GM23248 (cell line): ENCODE results near the gene KRT8. TPM values are rescaled to one million over a fixed set of nuclear protein-coding genes. Genes with fewer than 3 reads are reported as not detected.

ENCODE experiments used
- DNase-seq: peaks from one replicate; pipeline ENCODE4 v3.0.0-alpha.2; 2015
- H2AFZ ChIP-seq: fragments of 200-600 bp; sonication (generic); 2 replicates; pipeline ENCODE4 v1.6.1; 2016; ENCODE audit warnings: antibody characterized with exemption
- H3F3A ChIP-seq: fragments of 200-600 bp; sonication (generic); 2 replicates; pipeline ENCODE4 v1.6.1; 2016; ENCODE audit warnings: mild to moderate bottlenecking, antibody characterized with exemption, mixed run types; ENCODE audit not compliant: insufficient read depth
- H3K27ac ChIP-seq: fragments of 200-600 bp; sonication (generic); 2 replicates; pipeline ENCODE4 v1.5.1; 2016; ENCODE audit warnings: mild to moderate bottlenecking
- H3K27me3 ChIP-seq: fragments of 200-600 bp; sonication (generic); replicated peaks from 2 replicates; pipeline ENCODE4 v1.6.1; 2016; ENCODE audit warnings: mild to moderate bottlenecking; ENCODE audit not compliant: insufficient read depth
- H3K36me3 ChIP-seq: fragments of 200-600 bp; sonication (generic); 2 replicates; pipeline ENCODE4 v1.6.1; 2016; ENCODE audit warnings: low read depth, mild to moderate bottlenecking
- H3K4me1 ChIP-seq: fragments of 200-600 bp; sonication (generic); 2 replicates; pipeline ENCODE4 v1.6.1; 2016; ENCODE audit warnings: mild to moderate bottlenecking; ENCODE audit not compliant: insufficient read depth
- H3K4me2 ChIP-seq: fragments of 200-600 bp; sonication (generic); one replicate; pipeline ENCODE4 v1.6.1; 2016; ENCODE audit warnings: mild to moderate bottlenecking; ENCODE audit not compliant: unreplicated experiment
- H3K4me3 ChIP-seq: fragments of 200-600 bp; sonication (generic); 2 replicates; pipeline ENCODE4 v1.5.1; 2016; ENCODE audit warnings: mild to moderate bottlenecking
- H3K79me2 ChIP-seq: fragments of 200-600 bp; sonication (generic); 2 replicates; pipeline ENCODE4 v1.6.1; 2016; ENCODE audit warnings: mild to moderate bottlenecking; ENCODE audit not compliant: insufficient read depth
- H3K9ac ChIP-seq: fragments of 200-600 bp; sonication (generic); 2 replicates; pipeline ENCODE4 v1.6.1; 2016; ENCODE audit warnings: mild to moderate bottlenecking
- H3K9me2 ChIP-seq: fragments of 200-600 bp; sonication (generic); 2 replicates; pipeline ENCODE4 v1.6.1; 2016; ENCODE audit warnings: mixed run types, mild to moderate bottlenecking, moderate library complexity; ENCODE audit not compliant: insufficient read depth
- H3K9me3 ChIP-seq: fragments of 200-600 bp; sonication (generic); one replicate; pipeline ENCODE4 v1.6.1; 2017; ENCODE audit warnings: low read depth
- H4K20me1 ChIP-seq: fragments of 200-600 bp; sonication (generic); 2 replicates; pipeline ENCODE4 v1.6.0; 2016; ENCODE audit not compliant: insufficient read depth
- EZH2 ChIP-seq: fragments of 200-600 bp; sonication (generic); IDR thresholded peaks from 2 replicates; pipeline ENCODE4 v1.6.1; 2018; ENCODE audit warnings: antibody characterized with exemption, mild to moderate bottlenecking; ENCODE audit not compliant: insufficient read depth, poor library complexity, severe bottlenecking
- EZH2phosphoT487 ChIP-seq: fragments of 200-600 bp; sonication (generic); IDR thresholded peaks from 2 replicates; pipeline ENCODE4 v1.6.1; 2018; ENCODE audit warnings: antibody characterized with exemption, moderate library complexity, mild to moderate bottlenecking, low read depth; ENCODE audit not compliant: insufficient read depth
- WGBS, 2 experiments: methylation state at CpG; one replicate each; pipeline ENCODE4 v1.1.6; 2015 to 2017; ENCODE audit warnings: low lambda C conversion rate in 2 of 2, low coverage in 1 of 2; ENCODE audit errors: missing lambda C conversion rate in 2 of 2; 5-methylcytosine and 5-hydroxymethylcytosine counted together
- in situ Hi-C: fragments of 300-500 bp; cut with MboI; formaldehyde crosslinking; loops from 2 replicates; pipeline ENCODE4 v1.15.0; 2020
- polyA plus RNA-seq: library from polyadenylated mRNA; unstranded; fragments of >200 nt; fragmentation: Nextera tagmentation; extraction: Ambion mirVana; gene quantifications from 2 replicates; pipeline ENCODE4 v1.2.1, GENCODE V29; 2016
- total RNA-seq: library from RNA; depleted of rRNA; stranded (reverse); fragments of >200 nt; shearing (Covaris generic); gene quantifications from 2 replicates; pipeline ENCODE4 v1.2.3, GENCODE V29; 2014

KRT8 gene
- total and polyA plus RNA-seq, 2 experiments from 2014 or later, result 5.5 to 19.8 TPM

- peak; percentile 93 for DNase-seq
- Histone ChIP-seq H3K4me1 (peaks cover 41% of the 10 kb centered on the region), H3K79me2 (no peaks in the 10 kb centered on the region), H3F3A (peaks cover 26% of the 10 kb centered on the region), H3K4me2 (peak overlapping the region; percentile 79), H2AFZ (no peak overlapping the region), H3K36me3 (no peaks in the 10 kb centered on the region), H3K27me3 (no peaks in the 10 kb centered on the region), H3K9me3 (no peaks in the 10 kb centered on the region), H3K9ac (peak overlapping the region; percentile 82), H3K4me3 (peak overlapping the region; percentile 10; the same call in 1 of the 2 replicates), H4K20me1 (no peaks in the 10 kb centered on the region), H3K27ac (peak overlapping the region; percentile 93), H3K9me2 (no peaks in the 10 kb centered on the region)
- TF ChIP-seq EZH2 (no peak), EZH2phosphoT487 (no peak)
- in situ Hi-C loops, result loop anchor here (10.0 kb wide), 1 partner anchor 717 kb away; no protein-coding TSS in a partner anchor
- WGBS, 2 experiments, result 29 to 30% methylated on average over 9 of the region's 9 CpGs
Observed at GRCh38 chr12:52871291-52872039, 33.4 kb downstream of the KRT8 start.

GRCh38 chr12:52870361-52871290 lies 34.2 kb downstream of the KRT8 start:
- peak overlapping the region; percentile 19; the same call in 1 of the 2 replicates for H3K4me3 ChIP-seq
- no peaks in the 10 kb centered on the region for H3K36me3 ChIP-seq
- H2AFZ ChIP-seq, result no peak overlapping the region
- no peaks in the 10 kb centered on the region for H4K20me1 ChIP-seq
- peaks cover 41% of the 10 kb centered on the region for H3K4me1 ChIP-seq
- H3F3A ChIP-seq, result peaks cover 26% of the 10 kb centered on the region
- in situ Hi-C loops, result loop anchor here (10.0 kb wide), 1 partner anchor 716 kb away; no protein-coding TSS in a partner anchor
- no peaks in the 10 kb centered on the region for H3K27me3 ChIP-seq
- no peaks in the 10 kb centered on the region for H3K9me3 ChIP-seq
- TF ChIP-seq EZH2phosphoT487 (no peak), EZH2 (no peak)
- no peaks in the 10 kb centered on the region for H3K79me2 ChIP-seq
- peak overlapping the region; percentile 62 for H3K4me2 ChIP-seq
- H3K9ac ChIP-seq, result peak overlapping the region; percentile 82
- H3K9me2 ChIP-seq, result no peaks in the 10 kb centered on the region
- 41 to 45% methylated on average over 14 of the region's 14 CpGs for WGBS, 2 experiments
- peak overlapping the region; percentile 93 for H3K27ac ChIP-seq
- peak; percentile 56 for DNase-seq

GRCh38 chr12:52867642-52868041 lies 37.2 kb downstream of the KRT8 start:
- Histone ChIP-seq H4K20me1 (no peaks in the 10 kb centered on the region), H2AFZ (no peak overlapping the region), H3K27ac (no peak overlapping the region), H3F3A (peaks cover 9% of the 10 kb centered on the region), H3K9me3 (no peaks in the 10 kb centered on the region), H3K9ac (no peak overlapping the region), H3K4me3 (no peak overlapping the region), H3K9me2 (no peaks in the 10 kb centered on the region), H3K36me3 (no peaks in the 10 kb centered on the region), H3K79me2 (no peaks in the 10 kb centered on the region), H3K4me2 (no peak overlapping the region), H3K4me1 (peaks cover 23% of the 10 kb centered on the region), H3K27me3 (no peaks in the 10 kb centered on the region)
- peak; percentile 15 for DNase-seq
- TF ChIP-seq EZH2phosphoT487 (no peak), EZH2 (no peak)
- in situ Hi-C loops, result loop anchor here (5.0 to 10.0 kb wide), 2 partner anchors 285 to 483 kb away; partner anchors contain the start of gene KRT84
- WGBS, 2 experiments, result 27 to 39% methylated on average over 7 to 9 of the region's 9 CpGs

DNA sequence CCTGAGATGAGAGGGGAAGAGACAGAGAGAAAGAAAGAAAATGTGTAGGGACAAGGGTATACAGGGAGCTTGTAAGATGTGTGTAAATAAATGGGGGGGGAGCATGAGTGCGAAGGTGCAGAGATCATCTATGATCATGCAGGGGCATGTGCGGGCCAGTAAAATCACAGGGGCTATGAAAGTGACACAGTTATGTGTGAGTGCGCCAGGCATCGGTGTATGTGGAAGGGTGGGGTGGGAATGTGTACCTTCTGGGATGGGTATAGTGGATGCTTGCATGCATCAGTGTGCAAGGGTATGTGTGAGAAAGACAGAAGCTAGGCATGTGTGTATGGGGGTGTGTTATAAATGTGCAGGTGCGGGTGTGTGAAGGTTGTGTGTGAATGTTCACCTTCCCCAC lies 37.7 kb downstream of the KRT8 start:
- Histone ChIP-seq H3F3A (peaks cover 7% of the 10 kb centered on the region), H3K79me2 (no peaks in the 10 kb centered on the region), H2AFZ (no peak overlapping the region), H3K4me3 (no peak overlapping the region), H3K27ac (no peak overlapping the region), H3K4me2 (no peak overlapping the region), H3K9ac (no peak overlapping the region), H3K27me3 (no peaks in the 10 kb centered on the region), H4K20me1 (no peaks in the 10 kb centered on the region), H3K36me3 (no peaks in the 10 kb centered on the region), H3K9me3 (no peaks in the 10 kb centered on the region), H3K4me1 (peaks cover 21% of the 10 kb centered on the region), H3K9me2 (no peaks in the 10 kb centered on the region)
- TF ChIP-seq EZH2phosphoT487, result no peak
- in situ Hi-C loops, result loop anchor here (5.0 to 10.0 kb wide), 2 partner anchors 285 to 482 kb away; partner anchors contain the start of gene KRT84
- 91 to 94% methylated on average over 5 of the region's 5 CpGs for WGBS, 2 experiments
- DNase-seq, result no peak
